ENCODE results near the gene TMEM255B.

DNA sequence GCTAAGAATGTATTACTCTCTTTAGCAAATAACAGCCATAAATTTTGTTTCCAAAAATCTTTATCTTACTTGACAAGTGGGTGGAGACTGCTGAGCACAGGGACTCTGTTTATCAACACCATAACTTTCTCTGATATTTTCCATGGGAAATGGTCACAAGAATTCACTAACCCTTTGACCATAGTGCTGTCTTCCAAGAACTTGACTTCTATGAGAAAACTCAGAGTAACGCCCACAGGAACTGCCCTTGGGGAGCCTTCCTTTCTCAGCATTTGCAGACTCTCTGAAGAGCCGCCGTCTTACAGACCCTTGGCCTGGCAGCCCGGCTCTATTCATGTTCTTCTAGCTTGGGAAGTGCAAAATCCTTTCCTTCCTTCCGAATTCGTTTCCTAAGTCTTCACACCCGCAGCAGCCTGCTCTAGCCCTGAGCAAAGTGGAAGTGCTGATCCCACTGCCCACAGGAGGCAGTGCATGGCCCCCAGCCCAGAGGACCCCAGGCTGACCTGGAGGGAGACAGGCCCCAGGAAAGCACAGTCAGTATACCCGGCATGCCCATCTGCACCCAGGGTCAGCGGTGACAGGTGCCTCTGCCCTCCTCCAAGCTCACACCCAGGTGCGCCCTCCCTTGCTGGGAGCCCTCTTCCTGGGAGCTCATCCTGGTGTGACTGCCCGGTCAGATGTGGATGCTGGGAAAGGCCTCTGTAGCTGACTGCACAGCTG, 94.7 kb downstream of the TMEM255B start:
- TF ChIP-seq, protein P1, sequence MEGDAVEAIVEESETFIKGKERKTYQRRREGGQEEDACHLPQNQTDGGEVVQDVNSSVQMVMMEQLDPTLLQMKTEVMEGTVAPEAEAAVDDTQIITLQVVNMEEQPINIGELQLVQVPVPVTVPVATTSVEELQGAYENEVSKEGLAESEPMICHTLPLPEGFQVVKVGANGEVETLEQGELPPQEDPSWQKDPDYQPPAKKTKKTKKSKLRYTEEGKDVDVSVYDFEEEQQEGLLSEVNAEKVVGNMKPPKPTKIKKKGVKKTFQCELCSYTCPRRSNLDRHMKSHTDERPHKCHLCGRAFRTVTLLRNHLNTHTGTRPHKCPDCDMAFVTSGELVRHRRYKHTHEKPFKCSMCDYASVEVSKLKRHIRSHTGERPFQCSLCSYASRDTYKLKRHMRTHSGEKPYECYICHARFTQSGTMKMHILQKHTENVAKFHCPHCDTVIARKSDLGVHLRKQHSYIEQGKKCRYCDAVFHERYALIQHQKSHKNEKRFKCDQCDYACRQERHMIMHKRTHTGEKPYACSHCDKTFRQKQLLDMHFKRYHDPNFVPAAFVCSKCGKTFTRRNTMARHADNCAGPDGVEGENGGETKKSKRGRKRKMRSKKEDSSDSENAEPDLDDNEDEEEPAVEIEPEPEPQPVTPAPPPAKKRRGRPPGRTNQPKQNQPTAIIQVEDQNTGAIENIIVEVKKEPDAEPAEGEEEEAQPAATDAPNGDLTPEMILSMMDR (IDR thresholded peaks at IDR 0.05): no peak
- TF ChIP-seq POLR2A (IDR thresholded peaks at IDR 0.05): no peak
